Loucy (cell line): ENCODE measurements around the gene WARS2.

Experiments
- H2AFZ ChIP-seq: fragments of 200-600 bp; sonication (generic); 2 replicates; pipeline ENCODE4 v1.6.0; 2016; ENCODE audit warnings: antibody characterized with exemption, mild to moderate bottlenecking, low read length, moderate library complexity
- H3F3A ChIP-seq: fragments of 200-600 bp; 2 replicates; pipeline ENCODE4 v1.6.0; 2016; ENCODE audit warnings: antibody characterized with exemption, low read depth, mild to moderate bottlenecking
- H3K27me3 ChIP-seq: fragments of 200-600 bp; sonication (generic); 2 replicates; pipeline ENCODE4 v1.6.1; 2014; ENCODE audit warnings: low read length, mild to moderate bottlenecking; ENCODE audit not compliant: insufficient read depth, poor library complexity, severe bottlenecking
- H3K36me3 ChIP-seq: fragments of 200-600 bp; sonication (generic); 2 replicates; pipeline ENCODE4 v1.6.1; 2016; ENCODE audit warnings: low read length; ENCODE audit not compliant: insufficient read depth
- H3K4me1 ChIP-seq: fragments of 200-600 bp; sonication (generic); 2 replicates; pipeline ENCODE4 v1.5.1; 2014; ENCODE audit warnings: low read length, mild to moderate bottlenecking; ENCODE audit not compliant: insufficient read depth, poor library complexity, severe bottlenecking
- H3K4me2 ChIP-seq: fragments of 200-600 bp; sonication (generic); 2 replicates; pipeline ENCODE4 v1.6.0; 2014; ENCODE audit warnings: antibody characterized with exemption, low read length, low read depth, mild to moderate bottlenecking; ENCODE audit not compliant: poor library complexity, severe bottlenecking
- H3K4me3 ChIP-seq: fragments of 200-600 bp; sonication (generic); 2 replicates; pipeline ENCODE4 v1.5.1; 2014; ENCODE audit warnings: low read length, mild to moderate bottlenecking, mixed read lengths; ENCODE audit not compliant: poor library complexity, severe bottlenecking
- H3K79me2 ChIP-seq: fragments of 200-600 bp; sonication (generic); 2 replicates; pipeline ENCODE4 v1.6.1; 2014; ENCODE audit warnings: low read length; ENCODE audit not compliant: insufficient read depth
- H3K9ac ChIP-seq: fragments of 200-600 bp; sonication (generic); 2 replicates; pipeline ENCODE4 v1.6.0; 2014; ENCODE audit warnings: mild to moderate bottlenecking, low read depth, low read length, moderate library complexity; ENCODE audit not compliant: poor library complexity, severe bottlenecking
- H3K9me2 ChIP-seq: fragments of 200-600 bp; sonication (generic); replicated peaks from 2 replicates; pipeline ENCODE4 v1.6.1; 2016; ENCODE audit warnings: low read depth, low read length, mixed read lengths
- H3K9me3 ChIP-seq: fragments of 200-600 bp; sonication (generic); 2 replicates; pipeline ENCODE4 v1.6.1; 2014; ENCODE audit warnings: mild to moderate bottlenecking, antibody characterized with exemption, low read length, low read depth; ENCODE audit not compliant: insufficient read depth
- H4K20me1 ChIP-seq: fragments of 200-600 bp; sonication (generic); 2 replicates; pipeline ENCODE4 v1.6.0; 2014; ENCODE audit warnings: antibody characterized with exemption, low read length, mild to moderate bottlenecking; ENCODE audit not compliant: insufficient read depth, poor library complexity, severe bottlenecking
- CTCF ChIP-seq: fragments of 200-600 bp; sonication (generic); conservative IDR thresholded peaks from 2 replicates; pipeline ENCODE4 v1.5.1; 2014; ENCODE audit warnings: mild to moderate bottlenecking, antibody characterized with exemption, low read length
- EZH2phosphoT487 ChIP-seq: fragments of 200-600 bp; IDR thresholded peaks from 2 replicates; pipeline ENCODE4 v1.6.1; 2018; ENCODE audit warnings: antibody characterized with exemption, mild to moderate bottlenecking, moderate library complexity, borderline replicate concordance

The WARS2 gene

DNA sequence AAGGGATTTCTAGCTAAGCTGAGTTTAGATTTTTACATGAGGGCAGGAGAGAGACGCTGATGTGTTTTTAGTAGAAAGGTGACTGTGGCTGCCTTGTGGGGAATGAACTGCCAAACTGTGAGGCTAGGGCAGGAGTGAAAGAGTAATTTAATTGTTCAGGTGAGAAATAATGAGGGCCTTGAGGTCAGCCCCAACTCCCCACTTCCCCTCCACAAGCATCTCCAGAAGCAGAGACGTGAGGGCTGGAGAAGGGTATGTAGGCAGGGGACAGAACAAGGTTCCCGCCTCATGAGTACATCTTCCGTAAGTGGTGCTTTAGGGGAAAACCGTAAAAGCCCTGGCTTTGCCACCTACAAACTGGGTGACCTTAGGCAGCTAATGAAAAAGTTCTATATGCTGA, 70.8 kb downstream of the WARS2 start:
- Histone ChIP-seq H3K4me2 (no peak overlapping the region), H3K79me2 (no peaks in the 10 kb centered on the region), H3K9me2 (no peaks in the 10 kb centered on the region), H4K20me1 (no peaks in the 10 kb centered on the region), H3K36me3 (no peaks in the 10 kb centered on the region), H3K4me3 (no peak overlapping the region), H3K27me3 (no peaks in the 10 kb centered on the region), H2AFZ (no peak overlapping the region), H3K4me1 (no peaks in the 10 kb centered on the region), H3F3A (no peaks in the 10 kb centered on the region; the same call in 1 of the 2 replicates), H3K9me3 (no peaks in the 10 kb centered on the region), H3K9ac (no peak overlapping the region)
- TF ChIP-seq CTCF (no peak), EZH2phosphoT487 (no peak)

- Histone ChIP-seq H2AFZ (no peak overlapping the region), H3K79me2 (no peaks in the 10 kb centered on the region), H3K36me3 (no peaks in the 10 kb centered on the region), H3K4me2 (no peak overlapping the region), H3K9me3 (no peaks in the 10 kb centered on the region), H3K9ac (no peak overlapping the region), H3K9me2 (no peaks in the 10 kb centered on the region), H3K27me3 (no peaks in the 10 kb centered on the region), H3K4me3 (no peak overlapping the region), H3K4me1 (no peaks in the 10 kb centered on the region), H3F3A (no peaks in the 10 kb centered on the region; the same call in 1 of the 2 replicates), H4K20me1 (no peaks in the 10 kb centered on the region)
- TF ChIP-seq CTCF, result no peak
- no peak for TF ChIP-seq EZH2phosphoT487
These were observed 72.0 kb downstream of the WARS2 start for GRCh38 chr1:119068427-119068826.

- Histone ChIP-seq H3K4me1 (no peaks in the 10 kb centered on the region), H4K20me1 (no peaks in the 10 kb centered on the region), H3K27me3 (no peaks in the 10 kb centered on the region), H3K4me3 (no peak overlapping the region), H3K9me3 (no peaks in the 10 kb centered on the region), H2AFZ (no peak overlapping the region), H3K4me2 (no peak overlapping the region), H3K9me2 (no peaks in the 10 kb centered on the region), H3F3A (no peaks in the 10 kb centered on the region), H3K36me3 (no peaks in the 10 kb centered on the region), H3K9ac (no peak overlapping the region), H3K79me2 (no peaks in the 10 kb centered on the region)
- TF ChIP-seq CTCF (no peak), EZH2phosphoT487 (no peak)
These were observed 78.8 kb downstream of the WARS2 start for GRCh38 chr1:119061700-119062099.
